H1 (cell line): ENCODE data around the gene KLF2. TPM values are rescaled to one million over a fixed set of nuclear protein-coding genes. Genes with fewer than 3 reads are reported as not detected.

Experiments used
- RXRA ChIP-seq: IDR thresholded peaks from 2 replicates; pipeline ENCODE4 v1.6.1; 2011; ENCODE audit warnings: low read depth, mild to moderate bottlenecking, low read length, moderate library complexity; ENCODE audit not compliant: insufficient read depth
- TAF1 ChIP-seq: IDR thresholded peaks from 2 replicates; pipeline ENCODE4 v1.6.1; 2011; ENCODE audit warnings: mild to moderate bottlenecking, low read depth, low read length
- TAF7 ChIP-seq: optimal IDR thresholded peaks from 2 replicates; pipeline ENCODE3; 2011; ENCODE audit warnings: low read depth, mild to moderate bottlenecking, inconsistent platforms, low read length, moderate library complexity, borderline replicate concordance
- polyA plus RNA-seq, 7 experiments: library from polyadenylated mRNA; depleted of rRNA in 3 of 7; stranded (reverse) in 5 of 7; unstranded in 2 of 7; fragments of >200 nt in 5 of 7; fragments of 200-250 nt in 2 of 7; gene quantifications; 1 replicate in 5 of 7; 2 replicates in 1 of 7; 4 replicates in 1 of 7; pipeline versions ENCODE4 v1.2.1 to v1.2.3, GENCODE V29; 2011 to 2013; ENCODE audit warnings: missing spikeins in 2 of 7, mixed read lengths in 2 of 7
- total RNA-seq: library from RNA; stranded (reverse); fragmentation: NEBNext Ultra II Directional; extraction: Animal tissue kit (Norgen Biotek cat#: 25700); gene quantifications from 2 replicates; pipeline ENCODE4 v1.2.1, GENCODE V29; 2021

Gene KLF2
- total and polyA plus RNA-seq, 2 of the 8 experiments (the other 6 are each of a cell fraction or from before 2014, with no cell fraction given) = 0.19 to 0.33 TPM

GRCh38 chr19:16369306-16369663 is 44.7 kb downstream of the KLF2 start (continued):
- TF ChIP-seq TAF7 (no peak), RXRA (no peak), TAF1 (no peak)
